H1 (cell line): ENCODE measurements around the gene CST8. TPM values are rescaled to one million over a fixed set of nuclear protein-coding genes. Genes with fewer than 3 reads are reported as not detected.
A peak's percentile ranks its signal among the peaks of the same experiment; 100 is the strongest.

Experiments
- CTCF ChIA-PET: fragments of 300-600 bp; sonication (Branson Sonifier 250); formaldehyde crosslinking; loops from one replicate; lab custom pipeline; 2021; ENCODE audit not compliant: partially characterized antibody; lab: Charles Lee
- POLR2A ChIA-PET: fragments of 300-600 bp; sonication (Branson Sonifier 250); formaldehyde crosslinking; loops from one replicate; lab custom pipeline; 2021; ENCODE audit warnings: inconsistent platforms; ENCODE audit not compliant: partially characterized antibody; lab: Charles Lee
- DNase-seq, 2 experiments: peaks; one replicate each; pipeline versions ENCODE4 v3.0.0 to v3.0.0-alpha.2; 2010 to 2022; ENCODE audit warnings: low spot score in 2 of 2, low read depth in 1 of 2, mixed read lengths in 1 of 2
- FAIRE-seq: peaks from 2 replicates; lab custom pipeline; 2011; peaks lifted over from hg19 to GRCh38; lab: Jason Lieb, UNC
- H2AFZ ChIP-seq: 2 replicates; pipeline ENCODE4 v1.8.1; 2012; ENCODE audit warnings: low read length, inconsistent platforms
- H2AK5ac ChIP-seq: 2 replicates; pipeline ENCODE4 v1.6.1; 2013; ENCODE audit warnings: low read depth, low read length
- H2BK120ac ChIP-seq: replicated peaks from 2 replicates; pipeline ENCODE3; 2013; ENCODE audit warnings: low read depth, low read length, inconsistent platforms
- H2BK12ac ChIP-seq: 2 replicates; pipeline ENCODE4 v1.6.1; 2013; ENCODE audit warnings: low read depth, low read length
- H2BK15ac ChIP-seq: 2 replicates; pipeline ENCODE4 v1.6.1; 2013; ENCODE audit warnings: low read length
- H2BK20ac ChIP-seq: 2 replicates; pipeline ENCODE4 v1.6.1; 2013; ENCODE audit warnings: low read length
- H2BK5ac ChIP-seq: 2 replicates; pipeline ENCODE4 v1.6.1; 2013; ENCODE audit warnings: low read depth, low read length
- H3K14ac ChIP-seq: 2 replicates; pipeline ENCODE4 v1.6.1; 2013; ENCODE audit warnings: inconsistent platforms; ENCODE audit not compliant: insufficient read length
- H3K18ac ChIP-seq: 2 replicates; pipeline ENCODE4 v1.6.1; 2013; ENCODE audit warnings: low read length; ENCODE audit errors: extremely low read depth
- H3K23ac ChIP-seq: 2 replicates; pipeline ENCODE4 v1.6.1; 2013; ENCODE audit warnings: inconsistent platforms; ENCODE audit not compliant: insufficient read length
- H3K23me2 ChIP-seq: 2 replicates; pipeline ENCODE4 v1.6.1; 2013; ENCODE audit warnings: low read depth, low read length
- H3K27ac ChIP-seq: 2 replicates; pipeline ENCODE4 v1.6.1; 2011; ENCODE audit warnings: low read depth, low read length, inconsistent platforms
- H3K27me3 ChIP-seq, 4 experiments: replicated peaks in 1 of 4; 1 replicate in 1 of 4; 2 replicates in 3 of 4; pipeline versions ENCODE4 v1.6.1 to v1.8.1; 2011 to 2013; ENCODE audit warnings: low read length in 3 of 4, mild to moderate bottlenecking in 3 of 4, inconsistent platforms in 2 of 4, mixed read lengths in 2 of 4, moderate library complexity in 1 of 4; ENCODE audit not compliant: control insufficient read depth in 3 of 4, insufficient read depth in 3 of 4; ENCODE audit errors: extremely low read depth in 1 of 4
- H3K36me3 ChIP-seq, 4 experiments: 2 replicates each; pipeline versions ENCODE4 v1.6.1 to v1.8.1; 2011 to 2013; ENCODE audit warnings: mild to moderate bottlenecking in 4 of 4, low read length in 3 of 4, moderate library complexity in 2 of 4, control low read depth in 1 of 4, inconsistent platforms in 1 of 4; ENCODE audit not compliant: insufficient read depth in 4 of 4, control insufficient read depth in 2 of 4
- H3K4ac ChIP-seq: replicated peaks from 2 replicates; pipeline ENCODE3; 2013; ENCODE audit warnings: low read length, low read depth, mixed read lengths, inconsistent platforms; ENCODE audit not compliant: insufficient read length
- H3K4me1 ChIP-seq, 4 experiments: replicated peaks in 1 of 4; 1 replicate in 1 of 4; 2 replicates in 3 of 4; pipeline versions ENCODE4 v1.6.1 to v1.8.1; 2011 to 2013; ENCODE audit warnings: low read length in 3 of 4, inconsistent platforms in 2 of 4, mixed read lengths in 1 of 4; ENCODE audit not compliant: insufficient read depth in 4 of 4, control insufficient read depth in 3 of 4
- H3K4me2 ChIP-seq, 2 experiments: 2 replicates each; pipeline versions ENCODE4 v1.6.1 to v1.8.1; 2011 to 2013; ENCODE audit warnings: low read depth in 2 of 2, low read length in 2 of 2, control low read depth in 1 of 2, inconsistent platforms in 1 of 2, mild to moderate bottlenecking in 1 of 2; ENCODE audit not compliant: insufficient read depth in 1 of 2
- H3K4me3 ChIP-seq, 4 experiments: fragments of 200-600, 300-600 bp in 1 of 4; sonication (generic), shearing (Covaris generic), sonication (Bioruptor Twin) in 1 of 4; 2 replicates each; pipeline versions ENCODE4 v1.5.1 to v1.8.1; 2011 to 2016; ENCODE audit warnings: low read length in 4 of 4, low read depth in 3 of 4, control low read depth in 2 of 4, inconsistent platforms in 2 of 4, mild to moderate bottlenecking in 2 of 4, mixed read lengths in 1 of 4, moderate library complexity in 1 of 4; ENCODE audit not compliant: insufficient read depth in 2 of 4; ENCODE audit errors: extremely low read depth in 1 of 4
- H3K56ac ChIP-seq: replicated peaks from 2 replicates; pipeline ENCODE3; 2013; ENCODE audit warnings: low read depth, mild to moderate bottlenecking, mixed read lengths, low read length, inconsistent platforms; ENCODE audit not compliant: insufficient read length
- H3K79me1 ChIP-seq: 2 replicates; pipeline ENCODE4 v1.6.1; 2013; ENCODE audit warnings: low read depth, low read length, control low read depth
- H3K79me2 ChIP-seq, 2 experiments: 2 replicates each; pipeline versions ENCODE4 v1.6.1 to v1.8.1; 2012 to 2013; ENCODE audit warnings: low read length in 2 of 2, mild to moderate bottlenecking in 2 of 2, inconsistent platforms in 1 of 2; ENCODE audit not compliant: insufficient read depth in 2 of 2, control insufficient read depth in 1 of 2
- H3K9ac ChIP-seq, 4 experiments: replicated peaks in 1 of 4; 1 replicate in 1 of 4; 2 replicates in 3 of 4; pipeline versions ENCODE4 v1.6.1 to v1.8.1; 2011 to 2013; ENCODE audit warnings: low read depth in 3 of 4, low read length in 3 of 4, control low read depth in 2 of 4, mild to moderate bottlenecking in 2 of 4, moderate library complexity in 2 of 4, inconsistent platforms in 1 of 4; ENCODE audit errors: extremely low read depth in 1 of 4
- H3K9me3 ChIP-seq, 2 experiments: 2 replicates each; pipeline versions ENCODE4 v1.6.1 to v1.8.1; 2012 to 2013; ENCODE audit warnings: mild to moderate bottlenecking in 2 of 2, moderate library complexity in 2 of 2, control low read depth in 1 of 2, inconsistent platforms in 1 of 2, low read depth in 1 of 2, low read length in 1 of 2, mixed read lengths in 1 of 2; ENCODE audit not compliant: insufficient read depth in 2 of 2
- H4K20me1 ChIP-seq, 2 experiments: replicated peaks in 1 of 2; 2 replicates each; pipeline versions ENCODE3 to v1.8.1; 2011 to 2013; ENCODE audit warnings: inconsistent platforms in 2 of 2, low read length in 2 of 2, mild to moderate bottlenecking in 1 of 2; ENCODE audit not compliant: insufficient read depth in 2 of 2, control insufficient read depth in 1 of 2
- H4K5ac ChIP-seq: 2 replicates; pipeline ENCODE4 v1.6.1; 2013; ENCODE audit warnings: low read length, low read depth, mixed read lengths, inconsistent platforms; ENCODE audit not compliant: insufficient read length
- H4K8ac ChIP-seq: 2 replicates; pipeline ENCODE4 v1.8.0; 2013; ENCODE audit warnings: mild to moderate bottlenecking, moderate library complexity, low read length, inconsistent platforms; ENCODE audit not compliant: insufficient read depth; ENCODE audit errors: extremely low read depth
- H4K91ac ChIP-seq: replicated peaks from 2 replicates; pipeline ENCODE3; 2013; ENCODE audit warnings: low read length, mixed read lengths, inconsistent platforms; ENCODE audit not compliant: insufficient read length
- HDAC2 ChIP-seq, 2 experiments: fragments of 300-600 bp in 1 of 2; sonication (generic) in 1 of 2; IDR thresholded peaks; 2 replicates each; pipeline ENCODE4 v1.6.1; 2011 to 2012; ENCODE audit warnings: low read depth in 2 of 2, low read length in 2 of 2, mild to moderate bottlenecking in 2 of 2, moderate library complexity in 2 of 2, borderline replicate concordance in 1 of 2, inconsistent platforms in 1 of 2
- JUND ChIP-seq: IDR thresholded peaks from 2 replicates; pipeline ENCODE4 v1.6.1; 2011; ENCODE audit warnings: mild to moderate bottlenecking, improper control_type of control experiment, low read length
- WGBS, 2 experiments: shearing (Covaris generic) in 1 of 2; methylation state at CpG; one replicate each; pipeline versions ENCODE4 v1.1.6 to v1.1.7; 2013 to 2015; ENCODE audit warnings: low lambda C conversion rate in 2 of 2, mixed read lengths in 2 of 2, inconsistent platforms in 1 of 2, low coverage in 1 of 2, missing lambda C conversion rate in 1 of 2; ENCODE audit not compliant: insufficient replicate concordance in 2 of 2, insufficient coverage in 1 of 2, insufficient read length in 1 of 2; ENCODE audit errors: extremely low coverage in 1 of 2, missing lambda C conversion rate in 1 of 2; 5-methylcytosine and 5-hydroxymethylcytosine counted together
- polyA plus RNA-seq, 7 experiments: library from polyadenylated mRNA; depleted of rRNA in 3 of 7; stranded (reverse) in 5 of 7; unstranded in 2 of 7; fragments of >200 nt in 5 of 7; fragments of 200-250 nt in 2 of 7; gene quantifications; 1 replicate in 5 of 7; 2 replicates in 1 of 7; 4 replicates in 1 of 7; pipeline versions ENCODE4 v1.2.1 to v1.2.3, GENCODE V29; 2011 to 2013; ENCODE audit warnings: missing spikeins in 2 of 7, mixed read lengths in 2 of 7
- total RNA-seq: library from RNA; stranded (reverse); fragmentation: NEBNext Ultra II Directional; extraction: Animal tissue kit (Norgen Biotek cat#: 25700); gene quantifications from 2 replicates; pipeline ENCODE4 v1.2.1, GENCODE V29; 2021

CST8 gene
- total and polyA plus RNA-seq, 2 of the 8 experiments (the other 6 are each of a cell fraction or from before 2014, with no cell fraction given): not detected

DNA sequence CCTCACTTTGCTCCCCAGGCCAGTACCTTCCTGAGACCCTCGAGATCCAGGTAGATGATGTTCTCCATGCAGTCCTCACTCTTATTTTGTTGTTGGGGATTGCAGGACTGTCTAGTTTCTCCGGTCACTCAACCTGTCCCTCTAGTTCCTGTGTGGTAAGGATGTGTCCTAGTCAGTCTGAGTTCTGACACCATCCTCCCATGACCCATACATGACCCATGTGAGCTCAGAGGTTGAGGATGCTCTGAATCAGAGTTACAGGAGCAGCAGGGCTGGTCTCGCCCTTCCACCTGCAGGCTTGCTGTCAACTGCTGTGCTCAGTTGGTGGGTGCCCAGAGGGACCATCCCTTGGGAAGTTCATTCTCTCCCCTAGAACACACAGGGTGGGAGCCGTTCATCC is 11.9 kb upstream of the CST8 start:
- Histone ChIP-seq H3K79me1 (no peaks in the 10 kb centered on the region), H3K4me3 (no peak overlapping the region), H3K4ac (no peak overlapping the region), H2BK15ac (peak overlapping the region; percentile 83; the same call in 1 of the 2 replicates), H3K23me2 (peaks cover 7% of the 10 kb centered on the region), H2AFZ (no peak overlapping the region), H4K5ac (no peak overlapping the region), H4K91ac (no peak overlapping the region), H4K8ac (no peak overlapping the region), H2BK12ac (peak overlapping the region; percentile 80; the same call in 1 of the 2 replicates), H3K18ac (no peak overlapping the region), H3K27me3 (peaks cover 0 to 8% (median 3%) of the 10 kb centered on the region in 4 experiments; a peak in 1 of 7 replicates), H3K9ac (no peak overlapping the region), H3K56ac (no peak overlapping the region), H2BK5ac (peak overlapping the region; percentile 75; the same call in 1 of the 2 replicates), H4K20me1 (peaks cover 0 to 2% of the 10 kb centered on the region in 2 experiments), H3K9me3 (peaks cover 2 to 5% of the 10 kb centered on the region in 2 experiments; a peak in 2 of 4 replicates), H3K23ac (no peak overlapping the region), H2BK120ac (no peak overlapping the region), H3K36me3 (no peaks in the 10 kb centered on the region; a peak in 1 of 8 replicates), H3K14ac (no peak overlapping the region), H3K79me2 (no peaks in the 10 kb centered on the region), H2AK5ac (peak overlapping the region; percentile 26; the same call in 1 of the 2 replicates), H3K27ac (no peak overlapping the region), H3K4me1 (peaks cover 0 to 9% (median 4%) of the 10 kb centered on the region in 4 experiments; a peak in 3 of 7 replicates), H2BK20ac (peak overlapping the region; percentile 57; the same call in 1 of the 2 replicates), H3K4me2 (no peak overlapping the region)
- TF ChIP-seq JUND (no peak), HDAC2 (IDR thresholded peaks at IDR 0.05; ENCODE audit: borderline replicate concordance in 1 of 2, low read depth in 2 of 2, low read length in 2 of 2) (no peak)
- DNase-seq: no peak
- WGBS, 2 experiments: 87% methylated on average over 4 of the region's 4 CpGs; no CpG with 5 or more reads in 1 of the 2 experiments
- FAIRE-seq: no peak
- ChIA-PET CTCF (no interaction called here), POLR2A (no interaction called here)
